Neural cell (in vitro differentiated cells): ENCODE measurements around the gene WDR81. TPM values are rescaled to one million over a fixed set of nuclear protein-coding genes. Genes with fewer than 3 reads are reported as not detected.

ENCODE experiments used
- H2AFZ ChIP-seq: fragments of 200-600, 300-800 bp; sonication (generic), shearing (Covaris generic); 2 replicates; pipeline ENCODE4 v1.6.0; 2014; ENCODE audit warnings: low read depth, mild to moderate bottlenecking, antibody characterized with exemption, low read length, moderate library complexity
- H3F3A ChIP-seq: fragments of 200-600 bp; shearing (Covaris generic); 2 replicates; pipeline ENCODE4 v1.6.1; 2016; ENCODE audit warnings: mild to moderate bottlenecking, moderate library complexity, mixed read lengths, antibody characterized with exemption, low read length; ENCODE audit not compliant: insufficient read depth, poor library complexity, severe bottlenecking
- H3K27ac ChIP-seq: fragments of 200-600, 300-800 bp; sonication (generic), shearing (Covaris generic); 2 replicates; pipeline ENCODE4 v1.5.1; 2014; ENCODE audit warnings: mild to moderate bottlenecking, low read length, moderate library complexity
- H3K27me3 ChIP-seq: fragments of 300-800, 200-600 bp; sonication (generic), shearing (Covaris generic); 2 replicates; pipeline ENCODE4 v1.6.0; 2014; ENCODE audit warnings: mild to moderate bottlenecking, low read depth, low read length, moderate library complexity; ENCODE audit not compliant: insufficient read depth
- H3K36me3 ChIP-seq: fragments of 300-800, 200-600 bp; sonication (generic), shearing (Covaris generic); 2 replicates; pipeline ENCODE4 v1.5.1; 2014; ENCODE audit warnings: mild to moderate bottlenecking, antibody characterized with exemption, low read length, moderate library complexity; ENCODE audit not compliant: insufficient read depth
- H3K4me2 ChIP-seq: fragments of 300-800, 200-600 bp; sonication (generic), shearing (Covaris generic); 2 replicates; pipeline ENCODE4 v1.6.0; 2014; ENCODE audit warnings: mild to moderate bottlenecking, low read length
- H3K4me3 ChIP-seq: fragments of 300-800, 200-600 bp; sonication (generic), shearing (Covaris generic); 2 replicates; pipeline ENCODE4 v1.5.1; 2014; ENCODE audit warnings: mild to moderate bottlenecking, low read length, moderate library complexity
- H3K79me2 ChIP-seq: fragments of 200-600 bp; shearing (Covaris generic); replicated peaks from 2 replicates; pipeline ENCODE4 v1.6.0; 2014; ENCODE audit warnings: mild to moderate bottlenecking, low read length, moderate library complexity; ENCODE audit not compliant: insufficient read depth
- H3K9ac ChIP-seq: fragments of 300-800, 200-600 bp; sonication (generic), shearing (Covaris generic); 2 replicates; pipeline ENCODE4 v1.6.1; 2016; ENCODE audit warnings: mild to moderate bottlenecking, low read length, mixed read lengths
- H3K9me2 ChIP-seq: fragments of 200-600 bp; shearing (Covaris generic); 2 replicates; pipeline ENCODE4 v1.6.1; 2016; ENCODE audit warnings: mild to moderate bottlenecking, low read length, mixed read lengths; ENCODE audit not compliant: insufficient read depth
- H3K9me3 ChIP-seq: fragments of 200-600, 300-800 bp; sonication (generic), shearing (Covaris generic); 2 replicates; pipeline ENCODE4 v1.6.1; 2016; ENCODE audit warnings: mild to moderate bottlenecking, mixed run types, low read length, moderate library complexity, mixed read lengths
- H4K20me1 ChIP-seq: fragments of 200-600 bp; shearing (Covaris generic); 2 replicates; pipeline ENCODE4 v1.6.1; 2016; ENCODE audit warnings: mild to moderate bottlenecking, mixed run types; ENCODE audit not compliant: insufficient read depth
- CTCF ChIP-seq: fragments of 450-650 bp; IDR thresholded peaks from 2 replicates; pipeline ENCODE4 v1.5.1; 2014; ENCODE audit warnings: antibody characterized with exemption, mild to moderate bottlenecking, moderate library complexity; ENCODE audit not compliant: poor library complexity, severe bottlenecking
- EP300 ChIP-seq: fragments of 450-650 bp; conservative IDR thresholded peaks from 2 replicates; pipeline ENCODE4 v1.6.1; 2014; ENCODE audit warnings: antibody characterized with exemption, mild to moderate bottlenecking, moderate library complexity; ENCODE audit not compliant: poor library complexity, severe bottlenecking
- EZH2 ChIP-seq: fragments of 200-600, 300-800 bp; shearing (Covaris generic), sonication (generic); IDR thresholded peaks from 2 replicates; pipeline ENCODE4 v1.6.1; 2014; ENCODE audit warnings: antibody characterized with exemption, low read length, borderline replicate concordance, mild to moderate bottlenecking; ENCODE audit not compliant: insufficient read depth, poor library complexity, severe bottlenecking
- MXI1 ChIP-seq: fragments of 450-650 bp; conservative IDR thresholded peaks from 2 replicates; pipeline ENCODE4 v1.6.1; 2014; ENCODE audit warnings: antibody characterized with exemption, mild to moderate bottlenecking; ENCODE audit not compliant: poor library complexity, severe bottlenecking
- POLR2AphosphoS5 ChIP-seq: IDR thresholded peaks from 2 replicates; pipeline ENCODE4 v1.6.1; 2012
- RAD21 ChIP-seq: fragments of 450-650 bp; conservative IDR thresholded peaks from 2 replicates; pipeline ENCODE4 v1.6.1; 2014; ENCODE audit warnings: antibody characterized with exemption, mild to moderate bottlenecking, moderate library complexity
- REST ChIP-seq: IDR thresholded peaks from 2 replicates; pipeline ENCODE4 v1.6.1; 2012; ENCODE audit warnings: borderline replicate concordance
- SMC3 ChIP-seq: fragments of 450-650 bp; conservative IDR thresholded peaks from 2 replicates; pipeline ENCODE4 v1.6.1; 2014; ENCODE audit warnings: antibody characterized with exemption, mild to moderate bottlenecking, moderate library complexity; ENCODE audit not compliant: poor library complexity
- TAF1 ChIP-seq: IDR thresholded peaks from 2 replicates; pipeline ENCODE4 v1.6.1; 2012; ENCODE audit warnings: low read depth
- polyA plus RNA-seq: library from polyadenylated mRNA; depleted of rRNA; stranded (reverse); fragments of >200 nt; gene quantifications from 2 replicates; pipeline ENCODE4 v1.2.3, GENCODE V29; 2014

WDR81 gene
- polyA plus RNA-seq, 1 donor from 2014 or later = 5.4 TPM

DNA sequence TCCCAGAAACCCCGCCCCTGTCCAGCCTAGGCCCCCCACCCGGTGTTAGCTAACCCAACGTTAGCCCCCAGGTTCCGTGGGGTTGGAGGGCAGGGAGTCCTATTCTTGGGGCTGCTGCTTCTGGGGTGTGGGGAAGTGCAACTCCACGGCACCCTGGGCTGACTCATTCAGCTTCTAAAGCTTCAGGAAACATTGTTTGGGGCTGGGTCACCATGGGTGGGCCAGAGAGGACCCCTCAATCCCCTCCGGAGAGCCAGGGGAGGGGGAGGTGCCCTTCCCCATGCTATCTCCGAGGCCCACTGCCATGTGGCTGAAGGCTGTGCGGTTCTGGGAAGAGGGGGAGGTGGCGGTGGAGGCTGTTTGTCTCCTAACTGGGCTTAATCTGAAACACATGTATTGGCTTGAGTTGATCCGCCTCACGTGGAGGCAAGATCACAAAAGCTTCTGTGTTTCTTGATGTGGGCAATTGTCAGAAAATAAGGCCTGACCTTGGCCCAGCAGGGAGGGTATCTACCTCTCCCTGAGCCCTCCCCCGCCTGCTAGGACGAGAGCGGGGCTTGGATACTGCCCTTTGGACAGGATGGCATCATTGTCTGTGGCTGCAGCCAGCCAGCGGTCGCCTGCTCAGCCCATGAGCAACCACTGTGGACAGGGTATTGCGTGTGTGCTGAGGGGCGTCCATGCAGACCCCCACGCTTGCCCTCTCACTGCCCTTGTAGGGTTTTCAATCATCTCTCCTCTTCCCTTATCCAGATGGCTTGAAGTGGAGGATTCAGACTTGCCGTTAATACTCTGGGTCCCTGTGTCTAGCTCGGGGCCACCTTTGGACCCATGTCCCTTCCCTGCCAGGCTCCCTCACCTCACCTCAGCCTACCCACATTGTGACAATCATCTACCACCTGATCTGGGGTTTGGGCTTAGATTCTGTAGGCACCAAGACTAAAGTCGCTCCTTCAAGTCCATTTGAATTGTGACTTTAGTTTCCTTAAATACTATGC, 38.7 kb downstream of the WDR81 start:
- Histone ChIP-seq H3K27ac (no peak overlapping the region), H2AFZ (no peak overlapping the region), H3K9ac (no peak overlapping the region)

More for the DNA sequence above, 38.7 kb downstream of the WDR81 start:
- Histone ChIP-seq H3K9me2 (no peaks in the 10 kb centered on the region), H3K27me3 (no peaks in the 10 kb centered on the region), H4K20me1 (no peaks in the 10 kb centered on the region), H3K79me2 (no peaks in the 10 kb centered on the region), H3F3A (no peaks in the 10 kb centered on the region), H3K9me3 (no peaks in the 10 kb centered on the region), H3K4me2 (no peak overlapping the region), H3K4me3 (no peak overlapping the region), H3K36me3 (no peaks in the 10 kb centered on the region)
- TF ChIP-seq RAD21 (no peak), REST (no peak), SMC3 (no peak), TAF1 (no peak), MXI1 (no peak), EP300 (no peak), POLR2AphosphoS5 (no peak), EZH2 (no peak), CTCF (no peak)
